HG03342 (cell line): ENCODE data around the gene MYADML2.

ENCODE experiments used
- ATAC-seq: cut with Tn5 transposase; IDR thresholded peaks from one replicate; pipeline ENCODE4 v1.9.1; 2021; ENCODE audit warnings: mild to moderate bottlenecking, moderate library complexity; ENCODE audit not compliant: unreplicated experiment

MYADML2 gene

DNA sequence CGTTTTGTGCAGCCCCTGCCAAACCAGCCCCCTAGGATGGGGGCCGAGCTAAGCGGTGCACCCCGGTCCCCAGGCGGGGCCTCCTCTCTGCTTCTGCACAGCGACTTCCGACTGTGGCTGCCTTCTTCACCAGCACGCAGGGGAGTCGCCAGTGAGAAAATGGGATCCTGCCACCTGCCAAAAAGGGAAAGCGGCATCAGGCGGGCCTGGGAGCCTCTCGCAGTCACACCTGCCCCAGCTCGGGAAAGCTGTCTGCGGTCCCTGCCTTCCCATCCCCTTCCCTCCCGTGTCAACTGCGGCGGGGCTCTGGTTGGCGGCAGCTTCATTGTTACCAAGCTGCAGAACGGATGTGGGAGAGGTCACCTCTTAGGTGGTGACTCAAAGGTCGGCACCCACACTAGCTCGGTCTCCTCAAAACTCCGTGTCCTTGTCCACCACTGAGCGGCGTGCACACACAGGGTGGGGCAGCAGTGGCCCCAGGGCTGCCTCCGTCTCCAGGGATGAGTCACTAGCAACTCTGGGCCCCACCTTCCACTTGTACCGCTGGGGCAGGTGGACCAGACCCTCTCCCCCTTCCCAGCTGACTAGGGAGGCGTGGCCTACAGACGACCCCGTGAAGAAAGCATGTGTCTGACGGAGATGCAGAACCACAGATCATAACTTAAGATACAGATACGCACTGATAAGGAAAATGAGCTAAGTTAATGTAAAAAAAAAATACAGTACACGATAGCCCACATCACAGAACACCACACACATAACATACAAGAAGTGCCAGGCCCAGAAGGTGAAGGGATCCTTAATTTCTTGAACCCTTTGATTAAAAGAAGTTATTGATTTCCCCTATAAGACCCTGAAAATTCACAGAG lies 34.4 kb downstream of the MYADML2 start:
- ATAC-seq: no peak

DNA sequence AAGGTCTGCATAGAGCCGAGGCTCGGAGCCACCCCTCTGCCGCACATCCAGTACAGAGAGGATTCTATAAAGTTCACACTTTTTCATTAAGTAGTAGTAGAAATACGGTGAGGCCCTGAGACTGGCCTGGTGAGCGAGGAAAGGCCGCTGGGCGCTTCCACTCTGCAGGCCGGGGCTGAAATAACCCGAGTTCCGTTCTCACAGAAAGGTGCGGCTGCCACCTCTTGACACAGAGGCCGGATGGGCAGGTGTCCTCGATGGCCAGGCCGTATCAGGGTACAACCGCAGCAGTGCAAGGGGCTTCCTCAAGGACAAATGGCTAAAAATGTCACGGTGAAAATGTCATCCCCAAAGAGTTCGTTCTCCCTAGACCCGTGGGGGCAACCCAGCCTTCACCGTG lies 35.1 kb downstream of the MYADML2 start:
- no peak for ATAC-seq

DNA sequence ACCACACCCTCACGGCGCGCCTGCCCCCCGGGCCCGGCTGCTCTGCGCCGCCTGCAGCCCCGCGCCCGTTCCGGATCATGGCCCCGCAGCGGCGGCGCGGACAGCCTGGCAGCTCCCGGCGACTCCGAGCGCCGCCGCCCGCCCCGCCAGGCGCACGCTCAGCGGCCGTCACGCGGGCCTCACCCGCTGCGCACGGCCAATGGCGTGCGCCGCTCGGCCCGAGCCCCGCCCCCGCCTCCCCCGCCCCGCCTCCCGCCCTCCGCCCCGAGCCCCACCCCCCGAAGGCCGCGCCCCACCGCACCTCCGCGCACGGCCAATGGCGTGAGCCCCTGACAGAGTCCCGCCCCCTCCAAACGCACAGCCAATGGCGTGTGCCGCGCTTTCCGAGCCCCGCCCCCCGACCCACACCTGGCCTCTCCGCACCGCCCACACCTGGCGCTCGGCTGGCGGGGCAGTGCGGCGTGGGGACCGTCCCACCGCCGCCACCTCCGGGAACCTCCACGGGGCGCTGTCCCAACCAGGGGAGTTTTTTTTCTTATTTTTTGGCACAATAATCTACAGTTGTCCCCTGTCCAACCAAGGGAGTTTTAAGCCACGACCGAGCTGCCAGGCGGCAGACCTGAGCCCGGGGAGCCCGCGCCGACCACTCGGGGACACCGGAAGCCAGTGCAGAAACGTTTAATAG lies 35.6 kb downstream of the MYADML2 start, which contains the start of gene PCYT2:
TSS of gene PCYT2 (minus strand) at position 123 of the 685 bp plus-strand sequence. CDS start at position 79, 44 bp downstream.
- peak; percentile 64 for ATAC-seq

DNA sequence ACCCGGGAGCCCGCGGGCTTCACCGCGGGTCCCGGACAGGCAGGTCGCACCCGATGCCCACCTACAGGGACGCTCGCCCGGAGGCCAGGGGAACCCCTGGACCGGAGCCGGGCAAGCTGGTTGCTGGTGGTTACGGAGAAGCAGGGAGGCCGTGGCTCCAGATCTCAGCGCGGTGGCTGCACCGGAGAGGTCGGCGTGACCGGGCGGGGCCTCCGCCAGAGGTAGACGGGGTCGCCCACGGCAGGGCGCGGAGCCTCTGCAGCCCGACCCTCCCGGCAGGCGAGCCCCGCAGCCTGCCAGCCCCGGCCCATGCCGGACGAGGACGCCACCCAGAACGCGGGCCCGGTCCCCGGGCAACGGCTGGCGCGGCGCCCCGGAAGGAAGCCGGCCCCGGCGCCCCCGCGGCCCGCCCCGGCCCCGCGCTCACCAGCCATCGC lies 36.2 kb downstream of the MYADML2 start:
- peak; percentile 26 for ATAC-seq

DNA sequence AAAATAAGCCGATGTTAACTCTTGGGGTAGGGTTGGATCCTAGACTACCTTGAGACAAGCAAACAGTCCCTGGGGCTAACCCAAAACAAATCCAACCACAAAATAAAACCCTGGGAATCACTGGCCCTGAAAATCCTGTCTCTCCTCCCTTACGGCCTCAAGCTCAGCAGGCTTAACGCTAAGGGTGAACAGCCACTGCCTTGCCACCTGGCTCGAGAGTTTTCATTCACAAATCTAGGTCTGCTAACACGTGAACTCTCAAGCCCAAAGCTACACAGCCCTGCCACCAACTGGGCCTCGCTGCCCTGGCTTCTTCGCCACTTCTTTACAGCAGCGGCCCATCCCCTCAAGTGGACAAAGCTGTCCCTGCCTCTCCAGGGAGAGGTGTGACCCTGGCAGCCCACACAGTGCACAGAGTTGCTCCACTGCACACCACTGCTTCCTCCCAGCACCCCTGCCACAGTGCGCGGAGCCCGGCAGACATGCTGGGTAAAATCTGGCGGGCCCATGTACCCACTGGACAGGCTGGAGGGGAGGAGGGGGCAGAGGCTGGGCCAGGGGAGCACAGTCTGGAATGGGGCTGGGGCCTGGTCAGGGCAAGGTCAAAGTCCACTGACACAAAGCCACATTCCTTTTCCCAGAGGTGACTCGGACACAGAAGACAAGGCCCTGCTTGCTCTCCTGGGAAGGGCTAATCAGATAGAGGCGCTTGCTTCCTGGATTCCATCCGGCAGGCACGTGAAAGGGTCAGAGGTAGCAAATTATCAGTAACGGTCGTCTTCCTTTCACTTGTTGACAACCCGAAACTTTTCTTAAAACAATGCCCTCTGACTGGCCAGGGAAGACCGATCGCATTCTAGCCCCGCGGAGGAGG lies 36.8 kb downstream of the MYADML2 start:
- no peak for ATAC-seq

DNA sequence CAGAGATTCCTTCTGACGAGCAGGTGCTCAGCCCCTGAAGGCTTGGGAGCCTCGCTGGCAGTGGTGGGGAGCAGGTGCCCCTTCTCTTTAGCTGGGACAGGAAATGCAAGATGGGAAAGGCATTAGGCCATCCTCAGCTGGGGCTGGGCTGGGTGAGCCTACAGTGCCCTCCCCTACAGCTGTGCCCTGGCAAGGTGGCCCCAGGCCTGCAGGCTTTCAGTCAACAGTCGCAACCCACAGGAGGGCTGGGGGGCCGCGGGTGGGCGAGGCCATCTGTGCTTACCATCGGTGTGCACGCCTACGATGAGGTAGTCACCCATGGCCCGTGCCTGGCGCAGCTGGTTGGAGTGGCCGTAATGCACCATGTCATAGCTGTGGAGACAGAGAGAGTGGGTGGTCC lies 37.8 kb downstream of the MYADML2 start:
- no peak for ATAC-seq

DNA sequence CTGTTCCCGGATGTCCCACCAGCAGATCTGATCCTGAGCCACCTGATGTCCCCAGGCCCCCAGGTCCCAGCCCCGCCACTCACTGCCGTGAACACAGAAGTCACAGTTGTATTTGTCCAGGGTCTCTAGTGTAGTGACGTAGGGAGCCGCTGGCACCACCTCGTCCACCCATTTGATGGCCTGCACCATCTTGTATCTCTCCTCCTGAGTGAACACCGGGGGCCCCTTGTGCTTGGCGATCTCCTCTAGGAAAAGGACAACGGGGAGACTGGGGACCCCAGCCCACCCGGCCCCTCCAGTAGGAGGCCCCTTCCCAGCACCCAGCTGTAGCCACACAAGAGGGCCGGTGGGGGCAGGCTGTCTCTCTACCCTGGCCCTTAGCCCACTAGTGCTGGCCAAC lies 38.2 kb downstream of the MYADML2 start:
- ATAC-seq: no peak

DNA sequence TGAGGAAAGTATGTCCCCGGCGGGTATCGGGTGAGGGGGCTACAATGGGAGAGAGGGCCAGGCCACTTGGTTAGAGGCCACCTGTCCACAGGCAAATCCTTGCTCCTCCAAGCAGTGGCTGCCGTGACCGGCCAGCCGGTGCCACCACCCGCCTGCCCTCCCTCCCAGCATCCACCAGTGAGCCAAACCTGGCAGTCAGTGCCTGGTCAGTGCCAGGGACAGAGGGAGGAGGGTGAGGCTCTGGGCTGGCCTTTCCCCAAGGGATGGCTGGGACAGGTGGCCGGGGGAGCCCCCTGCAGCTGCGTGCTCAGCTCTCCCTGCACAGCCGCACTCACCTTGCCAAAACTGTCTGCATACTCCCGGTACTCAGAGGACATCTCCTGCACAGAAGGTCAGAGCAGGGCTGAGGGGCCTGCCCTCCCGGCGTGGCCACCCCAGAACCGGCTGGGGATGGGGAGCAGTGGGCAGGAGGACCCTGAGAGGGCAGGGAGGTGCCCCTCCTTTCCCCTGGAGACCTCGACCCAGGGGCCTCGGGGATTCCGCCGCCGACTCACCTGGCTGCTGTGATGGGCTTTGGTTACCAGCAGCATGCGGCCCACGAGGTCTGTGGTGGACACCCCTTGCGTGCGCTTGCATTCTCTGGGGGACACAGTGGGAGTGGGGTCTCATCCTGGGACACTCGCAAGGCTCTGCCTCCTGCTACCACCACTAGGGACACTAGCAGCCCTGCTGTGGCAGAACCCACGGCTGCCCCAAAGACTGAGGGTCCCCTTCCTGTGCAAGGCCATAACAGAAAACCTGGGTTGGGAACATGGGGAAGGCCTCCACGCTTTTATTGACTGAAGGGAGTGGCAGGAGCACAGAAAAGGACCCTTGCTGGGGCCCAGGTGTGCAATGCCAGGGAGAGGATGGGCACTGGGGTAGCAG lies 39.6 kb downstream of the MYADML2 start:
- ATAC-seq: no peak

DNA sequence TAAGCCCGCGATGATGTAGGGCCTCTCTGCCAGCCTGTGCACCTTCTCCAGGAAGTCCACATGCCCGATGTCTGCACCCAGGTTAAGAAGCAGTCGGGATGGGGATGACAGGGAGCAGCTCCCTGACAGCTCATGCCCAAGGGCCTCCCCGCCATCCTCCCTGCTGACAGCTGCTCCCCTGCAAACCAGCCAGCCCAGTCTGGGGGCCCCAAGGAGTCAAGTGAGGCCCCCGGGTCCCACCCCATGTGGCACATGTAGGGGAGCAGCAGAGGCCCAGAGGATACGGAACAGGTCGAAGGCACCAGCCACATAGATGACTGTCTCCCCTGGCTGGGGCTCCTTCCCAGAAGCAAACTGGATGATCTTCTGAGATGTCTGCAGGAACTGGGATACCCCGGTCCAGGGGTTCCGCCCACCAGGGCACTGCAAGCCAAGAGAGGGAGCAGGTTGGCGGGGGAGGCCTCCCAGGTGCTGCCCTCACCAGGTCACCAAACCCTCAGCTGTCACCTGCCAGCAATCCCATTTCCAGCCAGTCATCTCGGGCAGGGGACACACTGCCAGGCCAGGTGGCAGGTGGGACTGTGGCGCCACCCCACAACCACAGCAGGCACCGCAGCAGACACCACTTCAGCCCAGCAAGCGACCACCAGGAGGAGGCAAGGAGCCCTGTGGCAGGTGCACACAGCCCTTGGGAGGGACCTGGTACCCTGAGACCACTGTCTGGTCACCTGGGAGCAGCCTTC lies 40.4 kb downstream of the MYADML2 start:
- ATAC-seq: no peak

DNA sequence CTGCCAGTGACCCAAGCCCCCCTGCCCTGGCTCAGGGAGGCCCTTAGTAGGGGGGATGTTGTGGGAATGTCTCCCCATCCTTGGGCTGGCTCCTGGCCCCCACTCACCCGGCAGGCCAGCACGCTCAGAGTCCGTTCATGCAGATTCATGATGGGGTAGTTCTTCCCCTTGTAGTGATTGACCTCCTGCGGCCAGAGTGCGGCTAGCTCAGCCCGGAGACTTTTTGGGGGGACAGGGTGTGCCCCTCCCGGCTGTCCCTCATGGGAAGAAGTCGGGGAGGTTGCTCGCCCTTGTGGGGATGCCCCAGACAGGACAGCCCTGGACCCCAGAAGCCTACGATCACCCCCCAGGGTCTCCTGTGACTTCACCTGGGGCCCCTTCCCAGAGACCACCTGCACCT lies 41.0 kb downstream of the MYADML2 start:
- ATAC-seq: no peak

DNA sequence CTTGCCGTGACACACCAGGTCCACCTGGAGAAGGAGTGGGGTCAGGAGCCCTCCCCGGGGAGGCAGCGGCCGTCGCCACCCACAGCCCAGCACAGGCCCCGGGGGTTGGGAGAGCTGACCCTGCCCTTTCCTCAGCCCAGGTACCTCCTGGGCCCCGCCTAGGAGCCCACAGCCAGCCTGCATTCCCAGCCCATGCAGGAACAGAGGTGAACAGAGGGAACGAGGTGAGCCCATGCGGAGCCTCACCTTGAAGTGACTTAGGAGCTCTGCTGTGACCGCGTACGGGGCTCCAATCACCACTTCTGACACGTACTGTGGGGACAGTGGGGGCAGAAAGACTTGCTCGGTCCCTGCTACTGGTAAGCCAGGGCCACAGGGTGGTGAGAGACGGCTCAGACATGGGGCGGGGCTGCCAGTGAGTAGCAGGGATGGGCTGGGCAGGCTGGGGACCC lies 41.6 kb downstream of the MYADML2 start:
- no peak for ATAC-seq

DNA sequence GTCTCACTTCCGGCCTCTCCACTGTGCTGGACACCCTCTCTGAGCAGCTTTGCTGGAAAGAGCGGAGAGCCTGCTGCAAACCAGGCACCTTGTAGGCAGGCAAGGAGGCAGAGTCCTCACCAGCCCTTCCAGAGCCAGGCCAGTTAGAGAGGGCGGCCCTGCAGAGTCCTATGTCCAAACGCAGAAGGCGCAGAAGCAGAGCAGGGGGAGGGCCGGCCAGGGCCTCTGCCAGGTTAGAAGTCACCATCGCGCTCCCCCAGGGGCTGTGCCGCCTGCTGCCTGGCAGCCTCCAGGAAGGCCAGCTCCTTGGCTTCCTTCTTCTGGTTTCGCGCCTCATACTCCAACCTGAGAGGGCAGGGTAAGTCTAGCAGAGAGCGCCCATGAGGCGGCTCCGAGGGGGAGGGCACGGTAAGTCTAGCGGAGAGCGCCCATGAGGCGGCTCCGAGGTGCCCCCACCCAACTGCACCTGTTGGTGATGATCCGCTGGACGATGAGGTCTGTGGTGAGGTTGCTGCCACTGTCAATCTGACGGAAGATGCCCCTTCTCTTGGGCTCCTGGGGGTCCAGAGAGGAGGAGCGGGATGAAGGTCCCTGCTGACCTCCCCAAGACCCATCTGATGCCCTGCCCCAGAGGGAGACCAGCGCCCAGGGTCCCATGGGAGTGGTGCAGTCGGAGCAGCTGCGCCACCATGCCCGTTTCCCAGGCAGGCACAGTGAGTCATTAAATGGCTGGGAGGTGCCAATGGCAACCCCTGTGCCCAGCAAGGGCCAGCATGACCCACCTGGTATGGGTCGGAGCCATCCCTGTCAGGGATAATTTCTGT lies 42.2 kb downstream of the MYADML2 start:
- no peak for ATAC-seq

DNA sequence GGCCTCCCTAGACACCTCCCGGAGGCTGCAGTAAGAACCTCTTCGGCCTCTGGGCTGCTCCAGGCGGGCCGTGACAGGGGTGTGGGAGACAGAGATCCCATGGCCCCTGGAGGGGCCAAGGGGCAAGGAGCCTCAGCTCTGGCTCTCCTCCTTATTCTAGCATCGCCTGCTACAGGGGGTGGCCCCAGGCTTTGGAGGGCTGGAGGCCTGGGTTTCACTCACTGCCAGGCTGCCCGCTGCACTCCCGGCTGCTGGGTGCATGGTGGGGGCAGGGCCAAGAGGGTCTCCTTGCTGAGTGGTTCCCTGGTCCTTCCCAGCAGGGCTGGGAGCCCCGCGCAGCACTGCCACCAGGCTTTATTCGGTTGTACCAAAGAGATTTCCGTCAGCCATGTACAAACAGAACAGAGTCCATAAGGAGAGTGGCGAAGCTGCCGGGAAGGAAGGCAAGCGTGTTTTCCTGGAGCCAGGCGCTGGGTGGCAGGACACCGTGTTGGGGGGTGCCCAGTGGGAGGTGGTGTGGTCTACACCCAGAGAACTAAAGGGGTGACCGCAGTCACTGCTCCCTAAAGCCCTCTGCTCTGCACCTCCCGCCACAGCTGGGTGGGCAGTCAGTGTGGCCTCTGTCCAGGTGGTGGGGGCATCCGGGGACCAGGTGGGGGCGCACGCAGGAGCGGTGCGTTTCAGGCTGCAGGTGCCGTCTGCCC lies 43.0 kb downstream of the MYADML2 start:
- no peak for ATAC-seq

DNA sequence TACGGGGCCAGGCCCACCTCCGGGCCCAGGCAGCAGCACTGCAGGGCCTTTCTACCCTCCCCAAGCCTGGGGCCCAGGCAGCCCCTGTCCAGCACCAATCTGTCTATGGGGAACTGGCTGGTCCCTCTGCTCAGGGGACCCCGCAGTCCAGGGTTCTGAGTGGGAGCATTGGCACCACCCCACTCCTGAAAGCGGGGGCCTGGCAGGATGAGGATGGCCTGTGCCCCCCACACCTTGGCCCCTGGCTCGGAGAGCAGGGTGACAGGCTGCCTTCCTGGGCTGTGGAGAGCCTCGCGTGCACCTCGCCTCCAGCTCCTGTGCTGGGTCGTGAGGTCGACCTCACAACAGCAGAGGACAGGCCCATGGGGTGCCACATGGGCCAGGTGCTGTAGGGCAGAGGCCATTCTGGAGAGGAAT lies 43.6 kb downstream of the MYADML2 start:
- no peak for ATAC-seq

DNA sequence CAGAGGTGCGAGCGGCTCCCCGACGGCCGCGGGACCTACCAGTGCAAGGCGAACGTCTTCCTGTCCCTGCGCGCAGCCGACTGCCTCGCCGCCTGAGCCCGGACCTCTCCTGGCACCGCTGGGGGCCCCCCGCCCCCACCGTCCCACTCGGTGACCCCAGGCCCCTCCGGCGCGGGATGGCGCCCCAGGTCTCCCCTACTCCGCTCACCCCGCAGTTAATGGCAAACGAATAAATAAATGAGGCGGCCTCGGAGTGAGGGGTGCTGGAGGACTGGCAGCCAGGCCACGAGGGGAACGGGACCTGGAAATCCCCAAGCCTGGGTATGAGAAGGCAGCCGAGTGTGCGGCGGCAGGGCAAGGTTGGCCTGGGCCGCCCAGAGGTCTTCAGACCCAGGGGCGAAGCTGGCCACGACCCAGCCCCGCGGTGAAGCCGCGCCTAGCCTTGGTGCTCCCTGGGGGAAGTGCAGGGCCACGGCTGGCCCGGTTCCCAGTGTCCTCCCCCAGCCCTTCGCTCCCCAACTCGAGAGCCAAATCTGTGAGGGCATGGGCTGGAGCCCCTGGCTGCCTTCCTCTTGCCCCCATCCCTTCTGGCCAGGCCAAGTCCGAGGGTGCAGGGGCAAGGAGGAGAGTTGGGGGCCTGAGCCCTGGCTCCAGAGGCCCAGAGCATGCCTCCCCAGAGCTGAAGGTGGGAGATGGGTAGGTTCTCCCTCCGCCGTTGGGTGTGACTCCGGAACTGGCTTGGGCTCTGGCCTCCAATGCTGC lies 44.2 kb downstream of the MYADML2 start:
- no peak for ATAC-seq

DNA sequence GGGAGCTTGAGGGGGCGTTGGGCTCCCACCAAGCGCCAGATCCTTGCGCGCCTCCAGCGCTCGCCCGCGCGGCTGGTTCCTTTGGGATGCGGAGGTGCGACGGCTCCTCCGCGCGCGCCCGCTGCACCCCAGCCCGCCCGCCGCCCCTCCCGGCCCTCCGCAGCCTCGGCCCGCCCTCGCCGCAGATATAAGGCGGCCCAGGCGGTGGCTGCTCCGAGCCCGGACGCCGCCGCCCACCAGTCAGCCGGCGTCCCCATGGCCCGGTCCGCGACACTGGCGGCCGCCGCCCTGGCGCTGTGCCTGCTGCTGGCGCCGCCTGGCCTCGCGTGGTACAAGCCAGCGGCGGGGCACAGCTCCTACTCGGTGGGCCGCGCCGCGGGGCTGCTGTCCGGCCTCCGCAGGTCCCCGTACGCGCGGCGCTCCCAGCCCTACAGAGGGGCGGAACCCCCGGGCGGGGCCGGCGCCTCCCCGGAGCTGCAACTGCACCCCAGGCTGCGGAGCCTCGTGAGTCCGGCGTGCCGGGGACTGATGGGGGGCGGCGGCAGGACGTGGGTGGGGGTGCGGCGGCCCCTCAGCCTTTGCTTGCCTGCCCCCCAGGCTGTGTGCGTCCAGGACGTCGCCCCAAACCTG lies 44.9 kb downstream of the MYADML2 start, which contains the start of gene NPB:
TSS of gene NPB (plus strand) at position 216 of the 630 bp plus-strand sequence. CDS start at position 256, 40 bp downstream.
- ATAC-seq: no peak
